Gastrocnemius medialis (tissue), 4 donors: ENCODE measurements around the gene CLSTN2. TPM values are rescaled to one million over a fixed set of nuclear protein-coding genes. Genes with fewer than 3 reads are reported as not detected.

ENCODE experiments used
- ATAC-seq, 2 donors: fragments of 150-250 bp; one replicate each; pipeline ENCODE4 v1.9.1; 2016
- DNase-seq, 2 donors: peaks; one replicate each; pipeline ENCODE4 v3.0.0-alpha.2; 2019
- H3K27ac ChIP-seq, 4 donors: fragments of 200-600 bp; sonication (generic); 1 replicate in 1 of 4; 2 replicates in 3 of 4; pipeline ENCODE4 v1.5.1; 2016 to 2018; ENCODE audit warnings: mild to moderate bottlenecking in 2 of 4, moderate library complexity in 1 of 4
- H3K27me3 ChIP-seq, 3 donors: fragments of 200-600 bp; sonication (generic) in 2 of 3; 1 replicate in 1 of 3; 2 replicates in 2 of 3; pipeline versions ENCODE4 v1.5.1 to v1.6.0; 2016 to 2019; ENCODE audit warnings: mild to moderate bottlenecking in 1 of 3, moderate library complexity in 1 of 3
- H3K36me3 ChIP-seq, 2 donors: fragments of 200-600 bp; sonication (generic) in 1 of 2; one replicate each; pipeline ENCODE4 v1.5.1; 2017 to 2018
- H3K4me1 ChIP-seq, 2 donors: fragments of 200-600 bp; sonication (generic) in 1 of 2; one replicate each; pipeline ENCODE4 v1.5.1; 2016 to 2017; ENCODE audit warnings: mild to moderate bottlenecking in 2 of 2
- H3K4me3 ChIP-seq, 4 donors: fragments of 200-600 bp; sonication (generic) in 3 of 4; 1 replicate in 1 of 4; 2 replicates in 3 of 4; pipeline ENCODE4 v1.5.1; 2016 to 2019; ENCODE audit warnings: mild to moderate bottlenecking in 2 of 4
- H3K9me3 ChIP-seq, 3 donors: fragments of 200-600 bp; sonication (generic) in 2 of 3; 1 replicate in 1 of 3; 2 replicates in 2 of 3; pipeline ENCODE4 v1.5.1; 2016 to 2019
- POLR2A ChIP-seq, 2 donors: fragments of 450-650 bp; IDR thresholded peaks; one replicate each; pipeline ENCODE4 v1.6.1; 2017; ENCODE audit warnings: antibody characterized with exemption in 2 of 2, mild to moderate bottlenecking in 2 of 2, moderate library complexity in 2 of 2
- in situ Hi-C, 4 donors: fragments of 200-750 bp; cut with MboI; loops; one replicate each; pipeline versions ENCODE4 v1.15.0 to v1.8.0; 2017; ENCODE audit warnings: low sequenced_read_pairs in 4 of 4
- intact Hi-C: fragments of 100-400 bp; cut with DNase I; formaldehyde crosslinking; loops from one replicate; pipeline ENCODE4 v1.15.1; 2023; ENCODE audit warnings: low total_unique reads
- total RNA-seq, 4 donors: library from RNA; depleted of rRNA; stranded (reverse); fragments of >200 nt; gene quantifications; one replicate each; pipeline versions ENCODE4 v1.1.0 to v1.2.3, GENCODE V29; 2016
- TF ChIP-seq, protein P1 (sequence below), 5 experiments: fragments of 450-650 bp in 3 of 5; fragments of 200-600 bp in 2 of 5; sonication (generic) in 2 of 5; IDR thresholded peaks in 4 of 5; conservative IDR thresholded peaks in 1 of 5; 1 replicate in 4 of 5; 2 replicates in 1 of 5; pipeline ENCODE4 v1.5.1; 2016 to 2019; ENCODE audit warnings: antibody characterized with exemption in 5 of 5, mild to moderate bottlenecking in 3 of 5, moderate library complexity in 3 of 5

The CLSTN2 gene
- total RNA-seq, 4 donors from 2014 or later: 1.1 to 4.9 (median 4.0) TPM

DNA sequence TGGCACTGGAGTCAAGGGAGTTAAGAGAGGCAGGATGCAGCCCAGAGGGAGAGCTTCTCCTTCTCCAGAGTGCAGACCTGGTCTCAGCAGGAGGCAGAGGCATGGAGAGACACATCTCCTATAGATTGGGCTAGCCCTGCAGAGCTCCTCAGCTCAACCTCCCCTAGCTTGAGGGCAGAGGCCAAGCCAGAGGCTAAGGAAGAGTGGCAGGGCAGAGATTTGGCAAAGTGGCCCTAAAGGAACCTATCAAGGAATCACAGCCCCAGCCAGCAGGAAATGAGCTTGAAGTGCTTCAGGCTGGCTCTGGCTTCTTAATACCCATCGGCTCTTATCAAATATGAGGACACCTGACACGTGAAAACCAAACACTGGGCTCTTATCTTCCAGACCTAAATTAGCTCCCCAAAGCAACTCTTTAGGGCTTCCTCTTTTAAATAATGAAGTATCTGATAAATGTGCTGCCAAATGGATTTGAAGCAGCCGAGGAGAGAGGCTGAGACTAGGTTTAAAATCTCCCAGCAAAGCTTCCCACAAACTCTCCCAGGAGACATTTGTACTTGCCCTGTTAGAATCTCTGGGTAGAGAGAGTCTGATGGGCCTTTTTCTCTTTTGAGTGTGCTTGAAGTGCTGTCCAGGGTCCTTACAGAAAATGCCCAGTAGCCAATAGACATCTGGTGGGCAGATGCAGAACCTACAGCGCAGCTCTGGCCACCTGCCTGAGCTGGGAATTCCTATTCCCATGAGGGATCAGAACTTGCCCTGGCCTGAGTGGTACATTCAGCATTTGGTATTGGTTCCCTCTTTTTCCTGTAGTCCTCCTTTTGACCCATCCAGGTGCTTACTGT is 271.4 kb downstream of the CLSTN2 start:
- no peak for ATAC-seq
- no peak for TF ChIP-seq POLR2A (IDR thresholded peaks at IDR 0.05)
- TF ChIP-seq, protein P1, sequence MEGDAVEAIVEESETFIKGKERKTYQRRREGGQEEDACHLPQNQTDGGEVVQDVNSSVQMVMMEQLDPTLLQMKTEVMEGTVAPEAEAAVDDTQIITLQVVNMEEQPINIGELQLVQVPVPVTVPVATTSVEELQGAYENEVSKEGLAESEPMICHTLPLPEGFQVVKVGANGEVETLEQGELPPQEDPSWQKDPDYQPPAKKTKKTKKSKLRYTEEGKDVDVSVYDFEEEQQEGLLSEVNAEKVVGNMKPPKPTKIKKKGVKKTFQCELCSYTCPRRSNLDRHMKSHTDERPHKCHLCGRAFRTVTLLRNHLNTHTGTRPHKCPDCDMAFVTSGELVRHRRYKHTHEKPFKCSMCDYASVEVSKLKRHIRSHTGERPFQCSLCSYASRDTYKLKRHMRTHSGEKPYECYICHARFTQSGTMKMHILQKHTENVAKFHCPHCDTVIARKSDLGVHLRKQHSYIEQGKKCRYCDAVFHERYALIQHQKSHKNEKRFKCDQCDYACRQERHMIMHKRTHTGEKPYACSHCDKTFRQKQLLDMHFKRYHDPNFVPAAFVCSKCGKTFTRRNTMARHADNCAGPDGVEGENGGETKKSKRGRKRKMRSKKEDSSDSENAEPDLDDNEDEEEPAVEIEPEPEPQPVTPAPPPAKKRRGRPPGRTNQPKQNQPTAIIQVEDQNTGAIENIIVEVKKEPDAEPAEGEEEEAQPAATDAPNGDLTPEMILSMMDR (IDR thresholded peaks at IDR 0.05 in 4 of 5, conservative IDR thresholded peaks at IDR 0.05 in 1 of 5): no peak
- Histone ChIP-seq H3K4me3 (no peak overlapping the region), H3K36me3 (no peaks in the 10 kb centered on the region), H3K9me3 (no peaks in the 10 kb centered on the region), H3K27ac (no peak overlapping the region), H3K27me3 (no peaks in the 10 kb centered on the region), H3K4me1 (no peaks in the 10 kb centered on the region)
- intact Hi-C loops (no loop called here), in situ Hi-C loops (no loop called here)
- no peak for DNase-seq

DNA sequence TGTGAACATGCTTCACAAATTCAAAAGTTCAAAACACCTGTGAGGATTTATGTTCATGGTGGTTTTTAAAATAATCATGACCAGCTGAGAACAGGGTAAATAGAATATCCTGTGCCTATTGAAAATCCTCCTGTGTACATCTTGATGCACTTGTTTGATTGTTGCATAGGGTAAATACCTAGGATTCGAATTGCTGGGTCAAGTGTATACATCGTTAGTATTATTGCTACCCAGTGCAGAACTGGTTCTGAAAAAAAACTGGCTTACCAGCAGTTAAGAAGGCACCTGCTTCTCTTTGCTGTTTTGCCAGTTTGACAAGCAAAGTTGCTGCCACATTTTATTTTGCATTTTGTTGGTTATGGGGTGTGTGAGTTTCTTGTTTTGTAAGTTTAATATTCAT is 272.6 kb downstream of the CLSTN2 start:
- in situ Hi-C loops (no loop called here), intact Hi-C loops (no loop called here)
- no peak overlapping the region for H3K27ac ChIP-seq
- H3K27me3 ChIP-seq: no peaks in the 10 kb centered on the region
- H3K4me1 ChIP-seq: no peaks in the 10 kb centered on the region
- no peak overlapping the region for H3K4me3 ChIP-seq
- no peak for DNase-seq
- no peaks in the 10 kb centered on the region for H3K36me3 ChIP-seq
- no peak for TF ChIP-seq POLR2A (IDR thresholded peaks at IDR 0.05)
- TF ChIP-seq, protein P1 (IDR thresholded peaks at IDR 0.05 in 4 of 5, conservative IDR thresholded peaks at IDR 0.05 in 1 of 5): no peak
- ATAC-seq: no peak
- H3K9me3 ChIP-seq: no peaks in the 10 kb centered on the region

DNA sequence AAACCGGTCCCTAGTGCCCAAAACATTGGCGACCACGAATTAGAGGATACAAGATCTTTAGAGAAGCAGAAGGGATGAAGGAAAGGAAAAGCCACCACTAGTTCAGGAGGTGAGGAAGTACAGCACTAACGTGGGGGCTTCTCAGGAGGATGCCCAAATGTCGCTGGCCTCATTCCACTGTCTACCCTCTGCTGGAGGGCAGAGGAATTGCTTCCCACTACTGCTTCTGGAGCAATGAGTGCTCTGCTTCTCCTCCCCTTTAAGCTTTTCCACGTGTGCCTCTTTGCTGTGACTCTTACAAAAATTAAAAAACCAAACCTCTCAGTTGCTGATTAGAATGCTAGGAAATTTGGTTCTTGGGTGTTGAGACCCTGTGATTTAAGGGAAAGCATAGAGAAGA is 281.3 kb downstream of the CLSTN2 start:
- intact Hi-C loops (no loop called here), in situ Hi-C loops (no loop called here)
- Histone ChIP-seq H3K4me1 (no peaks in the 10 kb centered on the region), H3K27me3 (no peaks in the 10 kb centered on the region), H3K27ac (no peak overlapping the region), H3K4me3 (no peak overlapping the region), H3K36me3 (no peaks in the 10 kb centered on the region), H3K9me3 (no peaks in the 10 kb centered on the region)
- ATAC-seq (no peak), DNase-seq (no peak)
- TF ChIP-seq, protein P1 (IDR thresholded peaks at IDR 0.05 in 4 of 5, conservative IDR thresholded peaks at IDR 0.05 in 1 of 5): peak in 4 of 5 experiments; percentile 33 to 52 (median 44)
- TF ChIP-seq POLR2A (IDR thresholded peaks at IDR 0.05): no peak

DNA sequence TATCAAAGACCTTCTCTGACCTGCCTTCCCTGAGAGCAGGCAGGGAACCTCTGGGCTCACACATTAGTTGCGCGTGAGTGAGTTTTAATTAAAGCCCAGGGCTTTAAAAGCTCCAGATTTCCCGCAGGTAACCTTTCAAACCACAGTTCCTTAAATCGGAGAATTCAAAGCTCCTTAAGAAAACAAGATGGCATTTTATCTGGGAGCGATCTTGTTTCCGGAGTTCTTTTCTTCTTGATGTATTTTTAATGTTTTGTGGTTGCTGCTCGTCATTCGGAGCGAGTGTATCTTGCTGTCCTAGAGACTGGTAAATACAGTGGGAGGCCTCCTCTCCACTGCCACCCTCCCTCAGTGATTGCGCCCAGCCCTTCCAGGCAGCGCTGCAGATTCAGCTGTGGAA is 284.3 kb downstream of the CLSTN2 start:
- ATAC-seq (no peak), DNase-seq (no peak)
- no peak overlapping the region for H3K4me3 ChIP-seq
- in situ Hi-C loops (no loop called here), intact Hi-C loops (no loop called here)
- TF ChIP-seq, protein P1 (IDR thresholded peaks at IDR 0.05 in 4 of 5, conservative IDR thresholded peaks at IDR 0.05 in 1 of 5): no peak
- TF ChIP-seq POLR2A (IDR thresholded peaks at IDR 0.05): no peak
- H3K36me3 ChIP-seq: no peaks in the 10 kb centered on the region
- no peaks in the 10 kb centered on the region for H3K9me3 ChIP-seq
- H3K27ac ChIP-seq: no peak overlapping the region
- H3K4me1 ChIP-seq: no peaks in the 10 kb centered on the region
- H3K27me3 ChIP-seq: no peaks in the 10 kb centered on the region
